ENCODE data around the gene MMP23B.

GRCh38 chr1:1622788-1623094 lies 9.2 kb upstream of the MMP23B start:
- TF ChIP-seq CTCF (IDR thresholded peaks at IDR 0.05) (no peak), POLR2A (IDR thresholded peaks at IDR 0.05) (no peak)
